ENCODE measurements around the gene DCPS. TPM values are rescaled to one million over a fixed set of nuclear protein-coding genes. Genes with fewer than 3 reads are reported as not detected.

Gene DCPS
- total and polyA plus RNA-seq, 5 donors: 9.9 to 14.9 (median 10.4) TPM

Other genes with a start within 250 kb of the DCPS start
- 10 to 100 TPM; 18.4 to 32.2 (median 23.5) TPM for gene CDON, start 241.2 kb upstream of the DCPS start, total RNA-seq
- 4.4 TPM for gene CDON, start 241.2 kb upstream of the DCPS start, polyA plus RNA-seq
- 10 to 100 TPM; 13.5 to 24.0 (median 19.5) TPM for gene RPUSD4, start 92.4 kb upstream of the DCPS start, total RNA-seq
- gene RPUSD4, start 92.4 kb upstream of the DCPS start, polyA plus RNA-seq: 12.0 TPM
- 10 to 100 TPM; 15.8 to 20.5 (median 16.9) TPM for gene FAM118B, start 92.3 kb upstream of the DCPS start, total RNA-seq
- gene FAM118B, start 92.3 kb upstream of the DCPS start, polyA plus RNA-seq: 12.7 TPM
- 10 to 100 TPM; 65.1 to 85.4 (median 72.0) TPM for gene SRPRA, start 35.2 kb upstream of the DCPS start, total RNA-seq
- 49.6 TPM for gene SRPRA, start 35.2 kb upstream of the DCPS start, polyA plus RNA-seq
- gene FOXRED1, start 34.9 kb upstream of the DCPS start, total RNA-seq: 10 to 100 TPM; 23.3 to 30.0 (median 25.3) TPM
- gene FOXRED1, start 34.9 kb upstream of the DCPS start, polyA plus RNA-seq: 34.9 TPM
- gene TIRAP, start 21.0 kb upstream of the DCPS start, total RNA-seq: 1 to 10 TPM; 9.3 to 9.7 (median 9.5) TPM
- gene TIRAP, start 21.0 kb upstream of the DCPS start, polyA plus RNA-seq: 5.8 TPM
- 10 to 100 TPM; 57.3 to 96.9 (median 65.4) TPM for gene ST3GAL4, start 51.6 kb downstream of the DCPS start, total RNA-seq
- gene ST3GAL4, start 51.6 kb downstream of the DCPS start, polyA plus RNA-seq: 57.5 TPM

Measured in right cardiac atrium (tissue), 5 donors.